Heart left ventricle (tissue), 16 donors: ENCODE results near the gene BMERB1. TPM values are rescaled to one million over a fixed set of nuclear protein-coding genes. Genes with fewer than 3 reads are reported as not detected.

Experiments used
- ATAC-seq, 4 donors: fragments of 200-7000 bp; cut with Tn5 transposase; one replicate each; pipeline ENCODE4 v1.9.1; 2020 to 2022; ENCODE audit warnings: moderate library complexity in 4 of 4, mild to moderate bottlenecking in 3 of 4, moderate number of reproducible peaks in 1 of 4
- DNase-seq, 5 donors: peaks; one replicate each; pipeline ENCODE4 v3.0.0-alpha.2; 2020
- H3K27ac ChIP-seq, 12 donors: fragments of 200-600 bp; sonication (generic) in 4 of 12; one replicate each; pipeline versions ENCODE4 v1.5.0 to v1.8.0; 2016 to 2022; ENCODE audit warnings: mild to moderate bottlenecking in 2 of 12
- H3K27me3 ChIP-seq, 9 donors: fragments of 200-600 bp; sonication (generic) in 2 of 9; one replicate each; pipeline versions ENCODE4 v1.5.1 to v1.8.0; 2016 to 2022; ENCODE audit warnings: mild to moderate bottlenecking in 3 of 9
- H3K36me3 ChIP-seq, 9 donors: fragments of 200-600 bp; sonication (generic) in 2 of 9; one replicate each; pipeline versions ENCODE4 v1.5.0 to v1.8.0; 2018 to 2022; ENCODE audit warnings: mild to moderate bottlenecking in 2 of 9
- H3K4me1 ChIP-seq, 12 donors: fragments of 200-600 bp; sonication (generic) in 4 of 12; one replicate each; pipeline versions ENCODE4 v1.5.0 to v1.8.0; 2016 to 2022; ENCODE audit warnings: mild to moderate bottlenecking in 3 of 12
- H3K4me3 ChIP-seq, 12 donors: fragments of 200-600 bp; sonication (generic) in 4 of 12; one replicate each; pipeline versions ENCODE4 v1.5.0 to v1.8.0; 2017 to 2022; ENCODE audit warnings: mild to moderate bottlenecking in 9 of 12, moderate library complexity in 4 of 12
- H3K9me3 ChIP-seq, 12 donors: fragments of 200-600 bp; sonication (generic) in 4 of 12; one replicate each; pipeline versions ENCODE4 v1.5.0 to v1.8.0; 2016 to 2022; ENCODE audit warnings: mild to moderate bottlenecking in 1 of 12
- CTCF ChIP-seq, 12 donors: fragments of 200-600 bp; sonication (generic) in 4 of 12; IDR thresholded peaks; one replicate each; pipeline versions ENCODE4 v1.5.0 to v1.8.0; 2018 to 2022; ENCODE audit warnings: antibody characterized with exemption in 12 of 12, mild to moderate bottlenecking in 5 of 12
- POLR2A ChIP-seq, 2 donors: fragments of 450-650 bp; IDR thresholded peaks; one replicate each; pipeline ENCODE4 v1.6.1; 2017; ENCODE audit warnings: antibody characterized with exemption in 2 of 2, mild to moderate bottlenecking in 2 of 2, moderate library complexity in 2 of 2
- WGBS, 4 donors: extraction: QIAGEN DNeasy Blood & Tissue Kit in 2 of 4; methylation state at CpG; one replicate each; pipeline versions ENCODE4 v1.1.5 to v1.1.7; 2013 to 2018; 5-methylcytosine and 5-hydroxymethylcytosine counted together
- intact Hi-C, 10 donors: fragments of 100-400 bp; cut with DNase I; formaldehyde crosslinking; loops; one replicate each; pipeline versions ENCODE4 v1.11.1 to v1.14.2; 2022
- polyA plus RNA-seq, 2 donors: library from polyadenylated mRNA; stranded (reverse); fragments of 200-250 nt; gene quantifications; one replicate each; pipeline ENCODE4 v1.2.3, GENCODE V29; 2013
- total RNA-seq, 9 donors: library from RNA; depleted of rRNA in 2 of 9; stranded (reverse); fragments of >200 nt in 2 of 9; fragmentation: NEBNext Ultra II Directional in 3 of 9; extraction: Animal tissue kit (Norgen Biotek cat#: 25700) in 3 of 9; gene quantifications; one replicate each; pipeline versions ENCODE4 v1.1.0 to v1.2.4, GENCODE V29; 2016 to 2023
- donor health status: ischemic (EF 13 %, LVEDD 7.1; RV severe dilation, severe dysfunction).
- donor health status: healthy with polysubstance abuse.
- donor health status: DM: no; HTN: yes; CAD: no.
- donor health status: DM: no; HTN: no; CAD: no.
- donor health status: ischemic (EF 25% LVEDD 6.9; RV normal size, moderate dysfunction).
- donor health status: ischemic (EF 25% LVEDD 5.7; RV mildly dilated, moderate dysfunction).
- donor health status: healthy.
- donor health status: DM: yes; HTN: yes; CAD: no.
- donor health status: ischemic (EF 35%, LVEDD 5.7; RV mildly dilated, moderate dysfunction).
- donor health status: nonischemic (EF 11% LVEDD 7.7; RV severe dilation, severe dysfunction).
- donor health status: DM: yes; HTN: yes; CAD: no.
- donor health status: PGD.
- donor health status: ischemic (EF 29% LVEDD 5.4; RV normal size, mild dysfunction).
- donor health status: nonischemic (EF 23%, LVEDD 6.1; RV moderate dilation, normal function).

The BMERB1 gene
- total and polyA plus RNA-seq, 11 donors = 20.8 to 105 (median 70.5) TPM

DNA sequence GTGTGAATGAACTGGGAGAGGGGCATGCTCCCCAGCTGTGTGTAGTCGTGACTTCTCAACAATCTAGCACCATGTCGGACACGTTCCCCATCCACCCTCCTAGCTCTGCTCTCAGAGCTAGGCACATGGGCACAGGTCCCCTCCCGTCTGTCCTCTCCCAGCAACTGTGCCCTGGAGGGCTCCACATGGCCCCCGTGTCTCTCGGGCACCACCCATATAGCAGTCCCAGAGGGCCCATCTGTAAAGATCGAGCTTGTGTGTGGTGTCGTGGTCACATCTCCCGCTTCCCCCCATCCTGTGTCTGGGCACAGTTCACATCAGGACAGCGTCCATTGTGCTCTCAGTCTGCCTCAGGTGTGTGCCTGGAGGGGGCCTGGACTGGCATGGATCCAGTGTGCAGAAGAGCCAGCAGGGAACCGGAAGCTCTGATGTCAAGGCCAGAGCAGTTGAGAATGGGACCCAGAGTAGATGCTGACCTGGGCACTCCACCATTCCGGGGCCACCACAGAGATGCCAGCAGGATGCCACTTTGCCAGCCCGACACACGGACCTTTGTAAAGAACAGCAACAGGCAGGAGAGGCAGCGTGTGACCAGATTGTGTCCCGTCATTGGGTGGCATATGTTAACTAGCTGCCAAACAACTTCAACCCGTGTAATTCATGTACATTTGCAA lies 152.9 kb downstream of the BMERB1 start:
- Histone ChIP-seq H3K4me3 (no peak overlapping the region), H3K4me1 (peaks cover 0 to 33% (median 5%) of the 10 kb centered on the region in 12 donors), H3K9me3 (peaks cover 0 to 19% (median 10%) of the 10 kb centered on the region in 12 donors), H3K36me3 (peaks cover 0 to 68% (median 20%) of the 10 kb centered on the region in 9 donors), H3K27me3 (no peaks in the 10 kb centered on the region), H3K27ac (no peak overlapping the region)
- intact Hi-C loops = no loop called here
- TF ChIP-seq POLR2A (IDR thresholded peaks at IDR 0.05) (no peak), CTCF (IDR thresholded peaks at IDR 0.05) (no peak)
- WGBS, 4 donors = 96 to 99% (median 97%) methylated on average over 17 of the region's 17 CpGs
- ATAC-seq = no peak
- DNase-seq = no peak

- intact Hi-C loops = no loop called here
- no peaks in the 10 kb centered on the region for H3K9me3 ChIP-seq
- no peak for ATAC-seq
- H3K36me3 ChIP-seq = peaks cover 3 to 66% (median 43%) of the 10 kb centered on the region in 9 donors
- H3K27me3 ChIP-seq = no peaks in the 10 kb centered on the region
- no peak overlapping the region for H3K4me3 ChIP-seq
- no peak for DNase-seq
- H3K4me1 ChIP-seq = peaks cover 0 to 55% (median 6%) of the 10 kb centered on the region in 12 donors
- WGBS, 4 donors = 85 to 86% (median 85%) methylated on average over 6 to 9 of the region's 9 CpGs
- no peak for TF ChIP-seq POLR2A (IDR thresholded peaks at IDR 0.05)
- H3K27ac ChIP-seq = peak overlapping the region in 1 of 12 donors; percentile 96
These were observed 157.9 kb downstream of the BMERB1 start for GRCh38 chr16:15592324-15592723.

DNA sequence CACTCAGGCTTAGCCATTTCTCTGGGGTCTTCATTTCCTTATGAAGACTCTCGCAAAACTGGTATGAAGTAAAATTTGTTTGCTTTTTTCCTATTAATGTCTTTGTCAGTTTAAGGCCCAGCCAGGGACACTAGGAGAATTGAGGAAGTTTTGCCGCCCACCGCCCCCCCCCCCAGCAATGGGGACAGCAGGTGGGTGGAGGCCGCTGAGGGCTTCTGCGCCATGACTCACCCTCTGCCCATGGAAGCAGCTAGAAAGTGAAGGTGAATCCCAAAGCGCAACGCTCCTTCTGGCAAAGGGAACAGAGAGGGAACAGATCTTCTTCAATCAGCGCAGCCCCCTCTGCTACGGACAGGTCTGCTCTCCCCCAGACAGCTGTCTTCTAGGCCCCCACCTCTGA lies 158.8 kb downstream of the BMERB1 start:
- Histone ChIP-seq H3K27ac (peak overlapping the region in 1 of 12 donors; percentile 58), H3K4me1 (peaks cover 0 to 55% (median 6%) of the 10 kb centered on the region in 12 donors), H3K9me3 (no peaks in the 10 kb centered on the region), H3K4me3 (no peak overlapping the region), H3K36me3 (peaks cover 3 to 67% (median 48%) of the 10 kb centered on the region in 9 donors), H3K27me3 (no peaks in the 10 kb centered on the region)
- intact Hi-C loops = no loop called here
- TF ChIP-seq POLR2A (IDR thresholded peaks at IDR 0.05) (no peak), CTCF (IDR thresholded peaks at IDR 0.05) (no peak)
- peak in 1 of 5 donors; percentile 16 for DNase-seq
- no peak for ATAC-seq
- WGBS, 4 donors = 87 to 95% (median 93%) methylated on average over 9 of the region's 9 CpGs

DNA sequence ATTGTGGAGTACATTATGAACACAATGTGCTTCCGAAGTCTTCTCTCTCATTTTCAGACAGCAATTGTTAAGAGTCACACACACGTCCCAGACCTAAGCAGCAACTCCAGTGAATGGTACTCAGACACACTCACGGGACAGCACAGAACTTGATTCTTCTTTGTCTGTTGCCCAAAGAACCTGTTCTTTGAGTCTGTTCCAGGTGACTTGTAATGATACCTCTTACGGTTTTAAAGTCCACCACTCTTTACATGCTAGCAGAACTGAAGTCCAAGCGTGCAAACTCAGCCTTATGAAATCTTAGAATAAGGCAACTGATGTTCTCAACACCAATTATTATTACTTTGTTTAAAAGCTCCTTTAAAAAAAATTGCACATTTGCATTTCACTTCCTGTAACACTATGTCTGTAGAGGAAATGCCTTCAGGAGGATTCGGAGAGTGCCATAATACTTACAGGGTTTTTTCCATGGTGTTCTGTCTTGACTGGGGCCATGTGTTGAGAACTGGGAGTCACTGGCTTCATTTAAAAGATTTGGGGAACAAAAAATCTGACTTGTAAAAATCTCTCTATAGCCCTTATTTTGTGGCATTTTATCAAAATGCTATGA lies 160.4 kb downstream of the BMERB1 start:
- no peak for TF ChIP-seq CTCF (IDR thresholded peaks at IDR 0.05)
- TF ChIP-seq POLR2A (IDR thresholded peaks at IDR 0.05) = no peak
- Histone ChIP-seq H3K36me3 (peaks cover 3 to 69% (median 57%) of the 10 kb centered on the region in 9 donors), H3K9me3 (no peaks in the 10 kb centered on the region), H3K27me3 (no peaks in the 10 kb centered on the region), H3K4me1 (peaks cover 0 to 40% (median 6%) of the 10 kb centered on the region in 12 donors), H3K27ac (peak overlapping the region in 1 of 12 donors; percentile 67), H3K4me3 (no peak overlapping the region)
- 85 to 87% (median 86%) methylated on average over 6 of the region's 6 CpGs for WGBS, 4 donors
- no peak for ATAC-seq
- no peak for DNase-seq
- intact Hi-C loops = no loop called here
